Esophagus squamous epithelium (tissue), 4 donors: ENCODE results near the gene RAB6A.

Experiments used
- CTCF ChIP-seq, 6 experiments: fragments of 450-650 bp in 4 of 6; fragments of 200-600 bp in 2 of 6; sonication (generic) in 2 of 6; IDR thresholded peaks; one replicate each; pipeline ENCODE4 v1.5.1; 2016 to 2019; ENCODE audit warnings: antibody characterized with exemption in 6 of 6, mild to moderate bottlenecking in 4 of 6, moderate library complexity in 4 of 6
- POLR2A ChIP-seq, 4 donors: fragments of 450-650 bp; IDR thresholded peaks; one replicate each; pipeline ENCODE4 v1.6.1; 2017; ENCODE audit warnings: antibody characterized with exemption in 4 of 4, mild to moderate bottlenecking in 4 of 4, moderate library complexity in 3 of 4

DNA sequence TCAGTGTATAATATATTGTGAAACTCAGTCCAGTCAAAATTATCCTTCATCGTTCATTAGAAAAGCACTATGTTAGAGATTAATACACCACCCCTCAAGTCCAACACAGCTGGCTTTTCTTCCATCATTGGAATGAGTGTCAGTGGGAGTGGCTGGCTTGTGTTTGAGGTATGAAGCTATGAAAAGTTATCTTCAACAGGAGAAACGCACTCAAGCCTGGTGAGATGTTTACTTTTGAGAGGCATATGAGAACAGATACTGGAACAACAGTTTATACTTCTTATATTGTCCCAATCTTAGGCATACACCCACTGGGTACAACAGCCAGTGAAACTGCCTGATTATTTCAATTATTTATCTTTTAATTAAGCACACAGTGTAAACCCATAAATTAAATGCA is 80.2 kb downstream of the RAB6A start:
- TF ChIP-seq CTCF (IDR thresholded peaks at IDR 0.05) (no peak), POLR2A (IDR thresholded peaks at IDR 0.05) (no peak)
